ENCODE data around the gene SORCS2.

Gene SORCS2

GRCh38 chr4:7332216-7333023, 140.1 kb downstream of the SORCS2 start:
- no peaks in the 10 kb centered on the region for H3K36me3 Mint-ChIP-seq
- H3K27ac Mint-ChIP-seq, result no peak overlapping the region
- no peak for ATAC-seq
- no peak overlapping the region for H3K4me3 Mint-ChIP-seq
- DNase-seq (ENCODE audit: low spot score in 2 of 2), result no peak
- no peaks in the 10 kb centered on the region for H3K4me1 Mint-ChIP-seq
- H3K9me3 Mint-ChIP-seq, result no peaks in the 10 kb centered on the region

- Mint-ChIP-seq H3K4me1 (no peaks in the 10 kb centered on the region), H3K9me3 (no peaks in the 10 kb centered on the region)
Observed at GRCh38 chr4:7333024-7333780, 140.9 kb downstream of the SORCS2 start.

GRCh38 chr4:7333801-7334421, 141.6 kb downstream of the SORCS2 start:
- no peak overlapping the region for H3K4me3 Mint-ChIP-seq
- no peaks in the 10 kb centered on the region for H3K4me1 Mint-ChIP-seq
- no peaks in the 10 kb centered on the region for H3K36me3 Mint-ChIP-seq
- no peak for ATAC-seq
- H3K27ac Mint-ChIP-seq, result no peak overlapping the region
- DNase-seq (ENCODE audit: low spot score in 2 of 2), result no peak
- no peaks in the 10 kb centered on the region for H3K9me3 Mint-ChIP-seq

More at GRCh38 chr4:7333024-7333780, 140.9 kb downstream of the SORCS2 start:
- Mint-ChIP-seq H3K27ac (no peak overlapping the region), H3K4me3 (no peak overlapping the region), H3K36me3 (no peaks in the 10 kb centered on the region)
- DNase-seq (ENCODE audit: low spot score in 2 of 2), result no peak
- ATAC-seq, result no peak

GRCh38 chr4:7334521-7335275, 142.4 kb downstream of the SORCS2 start:
- no peak overlapping the region for H3K27ac Mint-ChIP-seq
- no peak overlapping the region for H3K4me3 Mint-ChIP-seq
- no peak for ATAC-seq
- no peaks in the 10 kb centered on the region for H3K9me3 Mint-ChIP-seq
- DNase-seq (ENCODE audit: low spot score in 2 of 2), result no peak
- H3K36me3 Mint-ChIP-seq, result no peaks in the 10 kb centered on the region
- H3K4me1 Mint-ChIP-seq, result no peaks in the 10 kb centered on the region

- H3K9me3 Mint-ChIP-seq, result no peaks in the 10 kb centered on the region
Observed at GRCh38 chr4:7335344-7336066, 143.2 kb downstream of the SORCS2 start.

GRCh38 chr4:7336067-7336569, 143.8 kb downstream of the SORCS2 start:
- H3K36me3 Mint-ChIP-seq, result peaks cover 5% of the 10 kb centered on the region

More at GRCh38 chr4:7335344-7336066, 143.2 kb downstream of the SORCS2 start:
- H3K36me3 Mint-ChIP-seq, result no peaks in the 10 kb centered on the region
- H3K27ac Mint-ChIP-seq, result no peak overlapping the region
- H3K4me1 Mint-ChIP-seq, result no peaks in the 10 kb centered on the region
- H3K4me3 Mint-ChIP-seq, result no peak overlapping the region
- DNase-seq (ENCODE audit: low spot score in 2 of 2) (peak; percentile 55 to 86), ATAC-seq (peak; percentile 61)

GRCh38 chr4:7336732-7337131, 144.4 kb downstream of the SORCS2 start:
- Mint-ChIP-seq H3K36me3 (peaks cover 5% of the 10 kb centered on the region), H3K4me3 (no peak overlapping the region), H3K27ac (no peak overlapping the region), H3K4me1 (no peaks in the 10 kb centered on the region), H3K9me3 (peaks cover under 1% of the 10 kb centered on the region)
- DNase-seq (ENCODE audit: low spot score in 2 of 2) (no peak), ATAC-seq (no peak)

More at GRCh38 chr4:7336067-7336569, 143.8 kb downstream of the SORCS2 start:
- Mint-ChIP-seq H3K27ac (no peak overlapping the region), H3K9me3 (no peaks in the 10 kb centered on the region), H3K4me1 (no peaks in the 10 kb centered on the region), H3K4me3 (no peak overlapping the region)
- no peak for DNase-seq (ENCODE audit: low spot score in 2 of 2)
- ATAC-seq, result no peak

GRCh38 chr4:7337196-7338058, 145.1 kb downstream of the SORCS2 start:
- no peak for ATAC-seq
- H3K27ac Mint-ChIP-seq, result no peak overlapping the region
- H3K9me3 Mint-ChIP-seq, result peaks cover 2% of the 10 kb centered on the region

GRCh38 chr4:7338059-7338452, 145.7 kb downstream of the SORCS2 start:
- ATAC-seq, result no peak
- peaks cover 2% of the 10 kb centered on the region for H3K9me3 Mint-ChIP-seq
- H3K27ac Mint-ChIP-seq, result no peak overlapping the region
- no peaks in the 10 kb centered on the region for H3K4me1 Mint-ChIP-seq
- no peak overlapping the region for H3K4me3 Mint-ChIP-seq
- DNase-seq (ENCODE audit: low spot score in 2 of 2), result no peak
- peaks cover 5% of the 10 kb centered on the region for H3K36me3 Mint-ChIP-seq

More at GRCh38 chr4:7337196-7338058, 145.1 kb downstream of the SORCS2 start:
- Mint-ChIP-seq H3K4me3 (no peak overlapping the region), H3K4me1 (no peaks in the 10 kb centered on the region), H3K36me3 (peaks cover 5% of the 10 kb centered on the region)
- no peak for DNase-seq (ENCODE audit: low spot score in 2 of 2)

- Mint-ChIP-seq H3K9me3 (peaks cover 2% of the 10 kb centered on the region), H3K4me3 (no peak overlapping the region), H3K4me1 (no peaks in the 10 kb centered on the region), H3K36me3 (peaks cover 5% of the 10 kb centered on the region), H3K27ac (no peak overlapping the region)
- DNase-seq (ENCODE audit: low spot score in 2 of 2) (no peak), ATAC-seq (no peak)
Observed at GRCh38 chr4:7338876-7339623, 146.7 kb downstream of the SORCS2 start.

GRCh38 chr4:7339751-7340552, 147.6 kb downstream of the SORCS2 start:
- peaks cover 5% of the 10 kb centered on the region for H3K36me3 Mint-ChIP-seq
- DNase-seq (ENCODE audit: low spot score in 2 of 2), result no peak
- H3K27ac Mint-ChIP-seq, result no peak overlapping the region
- no peak overlapping the region for H3K4me3 Mint-ChIP-seq
- ATAC-seq, result no peak
- no peaks in the 10 kb centered on the region for H3K4me1 Mint-ChIP-seq
- peaks cover 2% of the 10 kb centered on the region for H3K9me3 Mint-ChIP-seq

- no peak for DNase-seq (ENCODE audit: low spot score in 2 of 2)
- Mint-ChIP-seq H3K9me3 (peaks cover 4% of the 10 kb centered on the region), H3K4me1 (no peaks in the 10 kb centered on the region), H3K4me3 (no peak overlapping the region), H3K27ac (no peak overlapping the region), H3K36me3 (peaks cover 5% of the 10 kb centered on the region)
- ATAC-seq, result no peak
Observed at GRCh38 chr4:7340553-7341433, 148.5 kb downstream of the SORCS2 start.
